GM18873 (cell line): ENCODE results near the gene ZNF839.
"Not testable (repeated sequence)": the region's sequence is repeated elsewhere in the genome, so short reads cannot be mapped to it uniquely, and the experiment has no call there.

ENCODE experiments used
- ATAC-seq: cut with Tn5 transposase; IDR thresholded peaks from one replicate; pipeline ENCODE4 v1.9.1; 2021; ENCODE audit warnings: mild to moderate bottlenecking, moderate library complexity, moderate number of reproducible peaks; ENCODE audit not compliant: unreplicated experiment, low FRiP score

ZNF839 gene

DNA sequence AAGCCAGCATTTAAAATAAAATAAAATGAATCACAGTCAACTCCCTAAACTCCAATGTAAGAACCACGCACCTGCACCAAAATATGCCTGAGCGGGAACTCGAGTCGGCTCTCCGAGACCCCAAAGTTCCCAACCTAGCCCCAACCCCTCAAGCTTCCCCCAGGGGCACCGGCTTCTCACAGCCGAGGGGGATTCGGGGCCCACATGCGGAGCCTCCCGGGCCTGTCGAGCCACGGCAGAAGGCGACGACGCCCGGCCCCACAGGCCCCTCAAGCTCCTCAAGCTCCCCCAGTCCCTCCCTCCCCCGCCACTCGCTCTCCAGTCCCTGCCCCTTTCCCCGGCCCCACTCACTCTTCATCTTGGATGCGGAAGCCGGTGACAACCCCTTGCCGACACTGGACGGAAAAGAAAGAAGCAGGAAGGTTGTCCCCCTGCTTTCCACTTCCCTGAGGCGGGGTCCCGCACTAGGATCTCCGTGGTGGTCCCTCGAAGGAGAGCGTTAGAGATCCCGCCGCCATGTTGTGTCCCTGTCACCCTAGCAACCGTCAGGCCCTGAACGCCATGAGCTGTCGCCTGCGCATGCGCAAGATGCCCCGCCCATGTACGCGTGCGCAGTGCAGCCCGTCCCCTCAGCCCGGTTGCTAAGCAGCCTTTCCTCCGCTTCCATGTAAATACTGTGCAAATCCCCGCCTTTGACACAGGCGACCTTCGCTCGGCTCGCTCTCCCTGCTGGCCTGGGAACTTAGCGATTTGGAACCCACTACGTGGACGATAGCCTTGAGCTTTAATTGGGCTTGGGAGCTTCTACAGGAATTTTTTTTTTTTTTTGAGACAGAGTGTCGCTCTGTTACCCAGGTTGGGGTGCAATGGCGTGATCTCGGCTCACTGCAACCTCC, 14.7 kb upstream of the ZNF839 start, which contains the start of gene MOK:
MOK (minus strand) TSS at position 554 of the 896 bp plus-strand sequence; CDS start at position 358, 196 bp downstream.
- peak; percentile 88 for ATAC-seq

DNA sequence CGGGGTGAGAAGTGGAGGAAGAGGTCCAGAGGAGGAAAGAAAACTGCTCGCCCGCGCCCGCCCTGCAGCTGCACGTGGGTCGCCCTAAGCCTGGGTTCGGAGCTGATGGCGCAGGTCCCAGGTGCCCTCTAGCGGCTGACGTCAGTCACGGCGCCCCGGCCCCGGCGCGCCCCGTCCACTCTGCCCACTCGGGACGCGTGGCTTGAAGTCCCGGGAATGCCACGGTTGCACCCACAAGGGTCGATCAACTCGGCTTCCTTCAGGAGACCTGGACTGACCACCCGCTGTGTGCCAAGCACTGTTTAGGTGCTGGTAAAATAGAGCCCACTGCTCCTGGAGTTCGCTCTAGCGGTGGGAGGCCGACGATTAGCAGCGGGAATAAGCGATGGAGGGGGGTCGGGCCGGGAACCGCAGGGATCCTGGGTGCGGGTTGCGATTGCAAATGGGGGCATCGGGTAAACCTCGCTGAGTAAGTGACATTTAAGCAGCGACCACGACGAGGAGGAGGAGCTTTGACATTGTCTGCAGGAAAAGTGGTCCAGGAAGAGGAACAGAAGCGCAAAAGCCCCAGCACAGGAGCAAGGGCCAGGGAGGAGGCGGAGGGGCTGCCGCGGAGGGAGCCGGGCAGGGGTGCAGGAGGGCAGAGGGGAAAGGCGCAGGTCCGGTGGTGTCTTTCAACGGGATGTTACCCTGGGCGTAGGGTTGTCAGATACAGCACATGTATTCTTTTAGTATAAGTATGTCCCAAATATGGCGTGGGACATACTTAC, 5.1 kb upstream of the ZNF839 start:
- no peak for ATAC-seq

DNA sequence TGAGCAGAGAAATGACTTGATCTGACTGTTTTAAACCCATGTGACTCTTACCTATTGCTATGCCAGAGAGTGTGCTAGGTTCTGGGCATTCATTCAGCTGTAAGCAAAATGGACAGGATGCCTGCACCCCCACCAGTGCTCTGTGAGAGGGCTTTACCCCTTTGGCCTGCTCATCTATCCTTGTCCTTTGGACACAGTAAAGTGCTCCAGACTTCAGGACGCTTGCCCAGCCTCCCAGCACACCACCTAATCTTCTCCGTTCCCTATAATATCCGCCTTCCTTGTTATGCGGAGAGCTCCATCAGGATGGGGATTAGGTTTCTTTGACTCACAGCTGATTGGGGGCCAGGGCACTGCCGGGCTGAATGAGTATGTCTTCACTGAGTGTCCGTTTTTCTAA, 4.4 kb upstream of the ZNF839 start:
- no peak for ATAC-seq

DNA sequence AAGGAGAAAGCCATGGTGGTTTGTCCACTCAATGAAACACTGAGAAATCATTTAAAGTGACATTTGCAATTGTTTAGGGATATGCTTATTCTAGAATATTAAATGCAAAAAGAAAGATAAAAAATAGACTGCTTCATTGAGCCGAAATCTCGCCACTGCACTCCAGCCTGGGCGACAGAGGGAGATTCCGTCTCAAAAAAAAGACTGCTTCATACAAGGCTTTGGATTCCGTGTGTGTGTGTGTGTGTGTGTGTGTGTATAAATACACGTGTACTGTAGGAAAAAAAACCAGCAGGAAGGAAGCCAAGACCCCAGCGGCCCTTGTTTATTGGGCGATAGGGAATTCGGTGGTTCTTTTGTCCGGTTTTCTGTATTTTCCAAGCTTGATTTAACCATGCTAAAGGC, 3.2 kb upstream of the ZNF839 start:
- no peak for ATAC-seq

DNA sequence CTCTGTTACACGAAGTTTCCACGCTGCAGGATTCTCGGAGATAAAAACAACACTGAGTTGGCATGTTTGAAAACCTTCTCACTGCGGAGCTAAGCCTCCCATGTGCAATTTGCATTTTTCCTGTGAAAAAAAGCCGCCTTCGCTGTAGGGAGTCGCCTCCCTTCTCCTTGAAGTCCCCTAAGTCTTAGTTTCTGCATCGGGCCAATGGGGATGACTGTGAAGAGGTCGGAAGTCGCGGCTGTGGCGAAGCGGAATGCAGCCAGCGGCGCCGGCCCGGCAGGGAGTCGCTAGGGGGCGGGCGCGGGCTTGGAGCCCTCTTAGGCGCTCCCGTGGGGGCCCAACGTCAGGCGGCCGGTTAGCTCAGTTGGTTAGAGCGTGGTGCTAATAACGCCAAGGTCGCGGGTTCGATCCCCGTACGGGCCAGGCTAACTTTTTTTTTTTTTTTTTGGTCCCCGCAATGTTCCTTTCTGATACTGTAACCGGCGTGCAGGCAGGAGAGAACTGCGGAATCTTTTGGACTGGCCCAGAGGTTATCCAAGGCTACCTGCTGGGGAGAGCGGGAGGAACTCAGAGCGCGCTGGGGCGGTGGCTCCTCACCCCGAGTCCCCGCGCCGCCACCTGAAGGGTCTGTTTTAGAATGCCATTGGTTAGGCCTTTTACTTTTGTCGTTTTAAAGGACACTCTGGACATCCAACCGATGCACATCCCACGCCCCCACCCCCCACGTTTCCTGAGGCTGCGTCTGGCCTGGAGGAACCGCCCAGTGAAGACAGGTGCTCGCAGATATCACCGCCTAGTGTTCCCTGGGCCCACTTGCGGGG, 2.6 kb upstream of the ZNF839 start:
- ATAC-seq, result no peak

DNA sequence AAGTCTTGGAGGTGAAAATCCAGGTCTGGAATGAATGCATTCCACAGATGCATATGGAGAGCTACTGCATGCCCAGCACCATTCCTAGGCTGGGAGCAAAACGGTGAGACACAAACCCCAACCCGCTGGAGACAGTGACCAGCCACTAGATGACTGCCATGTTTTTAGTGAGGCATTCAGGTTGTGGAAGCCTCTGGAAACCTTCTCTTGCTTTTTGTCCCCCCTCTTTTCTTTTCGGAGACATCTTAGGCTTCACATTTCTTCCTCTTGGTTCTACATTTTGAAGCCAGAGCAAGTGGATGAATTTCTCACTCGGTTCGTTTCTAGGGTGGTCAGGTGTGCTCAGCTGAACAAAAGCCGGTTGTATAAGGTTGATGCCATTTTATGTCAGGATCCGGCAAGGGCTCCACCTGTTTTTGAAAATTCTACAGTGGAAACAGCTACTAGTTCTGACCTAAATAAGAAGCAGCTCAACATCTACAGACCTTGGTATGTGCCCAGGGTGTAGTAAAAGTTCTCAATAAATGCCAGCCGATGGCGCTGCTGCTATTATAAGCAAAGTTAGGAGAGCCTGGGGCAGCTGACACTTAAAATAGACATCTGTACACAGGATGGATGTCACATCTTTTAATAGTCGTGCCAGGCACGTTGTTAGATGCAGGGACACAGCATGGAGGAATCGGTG, 1.8 kb upstream of the ZNF839 start:
- no peak for ATAC-seq

DNA sequence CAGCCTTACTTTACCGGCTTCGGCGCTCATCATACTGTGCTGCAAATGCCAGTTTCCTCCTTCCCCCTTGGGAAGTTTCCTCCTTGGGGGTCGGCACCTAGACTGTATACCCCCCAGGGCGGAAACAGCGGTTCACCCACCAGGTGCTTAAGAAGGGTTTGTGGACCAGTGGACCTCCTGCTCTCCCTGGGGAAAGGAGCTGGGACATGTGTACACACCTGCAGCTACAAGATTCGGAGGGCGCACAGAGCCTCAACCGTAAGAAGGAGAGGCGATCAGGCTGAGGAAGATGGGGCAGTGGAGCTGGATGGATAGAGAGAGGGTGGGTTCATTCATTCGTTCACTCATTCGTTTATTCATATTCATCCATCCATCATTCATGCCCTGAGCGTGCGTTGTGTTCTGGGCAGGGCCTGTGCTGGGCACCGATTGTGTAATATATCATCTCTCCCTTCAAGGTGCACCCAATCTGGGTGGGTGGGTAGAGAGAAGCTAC, 717 bp upstream of the ZNF839 start:
- ATAC-seq, result no peak

DNA sequence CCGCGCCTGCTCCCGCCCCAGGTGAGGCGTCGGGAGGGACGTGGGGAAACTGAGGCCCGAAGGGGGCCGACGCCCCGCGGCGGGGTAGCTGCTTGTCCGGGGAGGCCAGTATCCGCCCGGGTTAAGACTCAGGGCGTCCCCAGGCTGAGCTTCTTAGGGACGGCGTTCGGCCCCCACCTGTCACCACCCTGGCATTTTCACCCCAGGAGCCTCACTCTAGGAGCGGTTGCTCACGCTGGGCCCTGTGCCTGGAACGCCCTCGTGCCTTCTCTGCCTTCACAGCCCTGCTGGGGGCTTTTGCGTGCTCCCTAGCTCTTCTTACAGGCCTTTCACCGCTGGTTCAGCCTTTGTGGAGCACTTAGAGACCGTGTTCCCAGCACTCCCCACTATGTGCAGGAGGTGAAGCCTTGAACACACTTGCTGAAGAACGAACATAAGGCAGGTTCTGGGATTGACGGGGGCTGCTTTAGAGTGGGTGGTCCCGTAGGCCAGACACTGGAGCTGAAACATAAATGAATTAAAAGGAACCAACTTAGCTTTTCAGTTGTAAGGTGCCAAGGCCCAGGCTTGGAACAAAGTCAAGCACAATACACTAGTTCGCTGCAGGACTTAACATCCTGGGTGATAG, 601 bp downstream of the ZNF839 start:
- ATAC-seq, result no peak

DNA sequence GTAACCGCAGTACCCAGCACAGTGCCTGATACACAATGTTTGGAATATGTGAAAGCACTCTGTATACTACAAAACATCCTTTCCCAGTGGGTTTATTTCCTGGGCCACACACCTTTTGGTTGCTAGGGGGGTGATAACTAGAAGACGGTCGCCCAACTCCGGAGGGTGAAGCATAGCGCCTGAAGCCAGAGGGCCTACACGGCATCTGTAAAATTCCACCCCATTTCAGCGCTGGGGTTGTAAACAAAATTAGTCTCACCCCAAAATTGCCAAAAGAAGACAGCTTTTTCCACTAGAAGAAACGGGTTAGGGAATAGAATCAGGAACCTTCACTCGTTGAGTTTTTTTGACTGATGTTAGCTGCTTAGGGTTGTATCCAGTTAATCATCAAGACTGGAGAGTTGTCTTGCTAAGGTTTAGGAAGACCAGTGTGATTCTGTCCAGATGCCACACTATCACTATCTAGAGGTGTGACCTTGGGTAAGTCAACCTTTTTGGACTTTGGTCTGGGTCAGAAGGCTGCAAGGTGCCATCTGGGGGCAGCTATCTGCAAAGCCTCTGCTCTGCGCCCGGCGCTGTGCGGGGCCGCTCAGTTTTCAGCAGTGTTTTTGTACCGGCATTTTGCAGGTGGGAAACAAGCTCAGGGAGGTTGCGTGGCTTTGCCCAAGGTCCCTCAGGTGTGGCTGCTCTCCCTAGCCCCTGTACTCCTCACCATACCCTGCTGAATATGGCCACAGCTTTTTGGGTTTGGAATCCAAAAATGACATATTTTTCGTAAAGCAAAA, 1.3 kb downstream of the ZNF839 start:
- no peak for ATAC-seq

DNA sequence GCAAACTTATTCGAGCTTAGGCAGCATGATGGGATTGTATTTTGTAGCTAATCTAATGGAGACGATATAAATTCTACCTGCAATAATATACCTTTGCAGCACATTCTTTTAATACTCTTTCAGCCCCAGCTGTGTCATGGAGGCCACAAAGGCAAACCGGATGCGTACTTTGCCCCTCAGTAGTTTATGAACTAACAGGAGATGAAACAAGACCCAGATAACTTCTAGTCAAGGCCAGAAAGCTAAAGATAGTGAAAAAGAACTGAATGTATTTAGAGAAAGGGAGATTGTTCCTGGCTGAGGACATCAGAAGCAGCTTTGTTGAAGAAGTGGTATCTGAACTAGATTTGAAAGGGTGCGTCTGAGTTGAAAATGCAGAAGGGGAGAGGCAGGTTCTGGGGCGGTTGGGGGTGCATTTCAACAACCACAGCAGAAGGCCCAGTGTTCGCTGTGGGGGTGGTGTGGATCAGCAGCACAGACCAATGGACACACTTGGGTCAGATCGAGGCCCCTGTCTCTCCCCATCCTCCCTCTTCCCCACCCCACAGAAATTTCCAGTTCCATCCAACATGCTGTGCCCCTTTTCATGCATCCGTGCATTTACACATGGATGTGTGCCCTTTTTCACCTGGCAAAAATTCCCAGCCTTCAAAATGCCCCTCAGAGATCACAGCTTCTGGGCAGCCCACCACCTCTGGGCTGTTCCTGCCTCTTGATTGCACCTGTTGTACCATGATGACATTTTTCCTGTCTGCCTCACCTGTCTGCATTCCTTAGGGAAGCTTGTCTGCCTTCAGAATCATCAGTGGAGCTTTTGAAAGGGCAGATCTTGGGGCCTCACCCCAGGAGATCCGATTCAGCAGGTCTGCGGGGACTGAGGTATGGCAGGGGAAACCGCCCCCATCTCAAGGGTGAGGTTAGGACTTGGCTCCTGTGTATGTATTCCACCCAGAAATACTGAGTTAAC, 2.2 kb downstream of the ZNF839 start:
- ATAC-seq, result no peak

DNA sequence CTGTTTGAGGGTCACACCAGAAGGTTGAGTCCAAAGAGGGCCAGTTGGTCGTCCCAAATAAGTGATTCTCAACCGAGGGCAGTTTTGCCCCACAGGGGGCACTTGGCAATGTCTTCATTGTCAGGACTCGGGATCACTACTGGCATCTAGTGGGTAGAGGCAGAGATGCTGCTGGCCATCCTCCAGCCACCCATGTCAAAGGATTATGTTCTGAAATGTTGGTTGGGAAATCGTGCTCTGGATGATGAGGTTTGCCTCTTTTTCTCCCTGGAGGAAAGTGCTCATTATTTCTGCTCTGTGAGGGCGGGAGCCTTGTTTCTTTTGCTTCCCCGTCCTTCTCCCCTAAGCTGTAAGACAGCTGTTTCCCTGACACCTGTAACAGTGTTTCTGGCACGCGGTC, 3.6 kb downstream of the ZNF839 start:
- no peak for ATAC-seq

DNA sequence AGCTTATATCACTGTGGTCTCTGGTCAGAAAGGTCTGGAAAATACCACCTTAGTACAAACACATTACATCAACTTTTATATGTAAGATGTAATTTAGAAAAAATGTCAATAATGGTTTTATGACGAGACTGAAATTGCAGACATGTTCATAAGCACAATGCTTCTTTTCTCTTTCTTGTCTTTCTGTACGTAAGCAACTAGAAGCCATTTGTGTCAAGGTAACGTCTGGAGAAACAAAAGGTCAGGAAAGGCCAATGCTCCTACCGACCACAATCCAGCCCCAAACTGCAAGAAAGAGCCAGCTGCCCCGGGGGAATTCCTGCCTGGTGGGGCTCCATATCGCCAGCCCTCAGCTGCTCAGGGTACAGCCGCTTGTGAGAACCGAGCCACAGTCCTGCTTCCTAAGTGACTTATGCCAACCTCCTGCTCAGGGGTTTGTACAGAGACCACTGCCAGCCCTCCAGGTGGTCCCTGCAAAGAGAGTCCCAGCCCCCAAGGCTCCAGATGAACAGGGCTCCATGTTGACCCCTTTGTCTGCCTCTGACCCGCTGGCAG, 6.3 kb downstream of the ZNF839 start:
- ATAC-seq, result no peak

DNA sequence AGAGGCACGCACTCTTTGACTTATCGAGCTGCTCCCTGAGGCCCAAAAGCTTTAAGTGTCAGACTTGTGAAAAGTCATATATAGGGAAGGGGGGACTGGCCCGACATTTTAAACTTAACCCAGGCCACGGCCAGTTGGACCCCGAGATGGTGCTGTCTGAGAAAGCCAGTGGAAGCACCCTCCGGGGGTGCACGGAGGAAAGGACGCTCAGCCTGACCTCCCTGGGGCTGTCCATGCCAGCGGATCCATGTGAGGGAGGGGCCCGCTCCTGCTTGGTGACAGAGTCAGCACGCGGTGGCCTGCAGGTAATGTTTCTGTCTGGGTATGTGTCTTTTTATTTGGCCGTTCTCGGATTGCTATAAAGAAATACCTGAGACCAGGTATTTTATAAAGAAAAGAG, 7.0 kb downstream of the ZNF839 start:
- no peak for ATAC-seq

DNA sequence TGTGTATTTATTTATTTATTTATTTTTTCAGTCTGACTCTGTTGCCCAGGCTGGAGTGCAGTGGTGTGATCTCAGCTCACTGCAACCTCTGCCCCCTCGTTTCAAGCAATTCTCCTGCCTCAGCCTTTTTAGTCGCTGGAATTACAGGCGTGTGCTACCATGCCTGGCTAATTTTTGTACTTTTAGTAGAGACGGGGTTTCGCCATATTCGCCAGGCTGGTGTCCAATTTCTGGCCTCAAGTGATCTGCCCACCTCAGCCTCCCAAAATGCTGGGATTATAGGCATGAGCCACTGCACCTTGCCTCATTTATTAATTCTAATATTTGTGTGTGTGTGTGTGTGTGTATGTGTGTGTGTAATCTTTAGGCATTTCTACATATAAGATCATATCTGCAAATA, 9.8 kb downstream of the ZNF839 start:
- not testable (repeated sequence) for ATAC-seq

DNA sequence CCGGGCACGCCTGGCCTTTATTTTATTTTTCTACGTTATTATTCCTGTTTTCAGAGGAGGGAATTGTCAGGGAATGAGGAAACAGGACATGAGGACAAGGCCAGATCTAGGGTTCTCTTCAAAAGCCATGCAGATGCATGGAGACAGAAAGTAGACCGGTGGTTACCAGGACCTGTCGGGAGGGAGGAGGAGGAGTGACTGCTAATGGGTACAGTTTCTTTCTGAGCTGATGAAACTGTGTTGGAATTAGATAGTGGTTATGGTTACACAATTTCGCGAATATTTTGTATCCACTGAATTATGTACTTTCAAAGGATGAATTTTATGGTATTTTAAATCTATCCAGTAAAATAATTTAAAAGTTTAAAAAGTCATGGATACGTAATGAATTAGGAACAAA, 11.3 kb downstream of the ZNF839 start:
- ATAC-seq, result no peak

DNA sequence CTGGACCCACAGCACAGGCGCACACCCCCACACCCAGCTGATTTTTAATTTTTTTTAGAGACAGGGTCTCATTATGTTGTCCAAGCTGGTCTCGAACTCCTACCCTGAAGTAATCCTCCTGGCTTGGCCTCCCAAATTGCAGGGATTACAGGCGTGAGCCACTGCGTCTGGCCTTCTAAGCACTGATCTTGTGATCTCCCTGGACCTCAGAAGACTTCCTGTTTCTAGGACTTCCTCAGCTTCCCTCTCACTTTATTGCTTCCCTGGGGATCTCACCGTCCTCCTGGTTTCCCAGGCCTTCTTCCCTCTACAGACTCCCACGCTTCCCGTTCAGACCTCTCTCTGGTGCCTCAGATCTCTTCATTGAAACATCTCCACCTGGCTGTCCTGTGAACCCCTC, 13.8 kb downstream of the ZNF839 start:
- ATAC-seq, result no peak
